HG03066 (cell line): ENCODE results near the gene GPC2.
"Not testable (repeated sequence)": the region's sequence is repeated elsewhere in the genome, so short reads cannot be mapped to it uniquely, and the experiment has no call there.

Experiments used
- ATAC-seq: cut with Tn5 transposase; IDR thresholded peaks from one replicate; pipeline ENCODE4 v1.9.1; 2021; ENCODE audit warnings: low read depth; ENCODE audit not compliant: unreplicated experiment

Gene GPC2

DNA sequence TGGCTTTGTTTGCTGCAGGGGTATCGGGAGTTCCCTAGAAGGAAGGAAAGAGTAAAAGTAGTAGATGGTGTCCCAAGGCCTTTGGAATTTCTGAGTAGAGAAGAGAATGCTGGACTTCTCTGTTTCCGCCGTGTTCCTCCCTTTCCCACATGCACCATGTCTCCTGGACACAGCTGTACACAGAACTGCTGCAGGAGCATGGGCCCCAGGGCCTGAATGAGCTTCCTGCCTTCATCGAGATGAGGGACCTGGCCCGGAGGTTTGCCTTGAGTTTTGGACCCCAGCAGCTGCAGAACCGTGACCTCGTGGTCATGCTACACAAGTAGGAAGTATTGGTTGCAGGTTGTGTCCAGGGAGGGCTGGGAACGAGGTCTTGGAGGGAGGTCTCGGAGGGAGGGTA, 27.3 kb upstream of the GPC2 start:
- ATAC-seq: no peak

GRCh38 chr7:100200693-100201092, 23.5 kb upstream of the GPC2 start:
- ATAC-seq: no peak

DNA sequence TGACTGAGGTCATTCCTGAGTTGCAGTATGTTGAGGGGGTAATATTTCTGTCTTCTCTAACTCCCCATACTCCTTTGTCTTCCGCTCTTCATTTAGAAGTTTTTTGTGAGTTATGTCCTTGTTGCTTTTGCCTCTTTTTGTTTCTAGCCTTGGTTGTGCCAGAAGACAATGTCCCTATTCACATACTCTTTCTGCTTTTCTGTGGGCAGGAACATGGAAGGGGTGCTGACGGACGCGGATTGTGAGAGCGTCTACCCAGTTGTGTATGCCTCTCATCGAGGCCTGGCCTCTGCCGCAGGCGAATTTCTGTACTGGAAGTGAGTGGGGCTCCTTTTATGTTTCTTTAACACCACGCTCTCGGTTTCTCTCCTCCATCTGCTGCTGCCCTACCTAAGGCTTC, 21.1 kb upstream of the GPC2 start:
- ATAC-seq: no peak

DNA sequence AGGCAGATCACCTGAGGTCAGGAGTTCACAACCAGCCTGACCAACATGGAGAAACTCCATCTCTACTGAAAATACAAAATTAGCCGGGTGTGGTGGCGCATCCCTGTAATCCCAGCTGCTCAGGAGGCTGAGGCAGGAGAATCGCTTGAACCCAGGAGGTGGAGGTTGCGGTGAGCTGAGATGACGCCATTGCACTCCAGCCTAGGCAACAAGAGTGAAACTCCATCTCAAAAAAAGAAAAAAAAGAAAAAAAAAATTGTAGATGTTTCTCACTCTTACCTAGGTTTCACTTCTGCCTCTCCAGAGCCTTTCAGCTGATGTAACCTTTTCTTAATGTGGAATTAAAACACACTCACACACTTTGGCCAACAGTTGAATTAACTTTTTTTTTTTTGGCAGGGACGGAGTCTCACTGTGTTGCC, 18.7 kb upstream of the GPC2 start:
- ATAC-seq: not testable (repeated sequence)

- ATAC-seq: no peak
These were observed 18.0 kb upstream of the GPC2 start for GRCh38 chr7:100195222-100195621.

GRCh38 chr7:100192969-100193368, 15.8 kb upstream of the GPC2 start:
- no peak for ATAC-seq

- ATAC-seq: not testable (repeated sequence)
These were observed 15.2 kb upstream of the GPC2 start for GRCh38 chr7:100192281-100192862.

- ATAC-seq: no peak
These were observed 14.6 kb upstream of the GPC2 start for GRCh38 chr7:100191775-100192174.

- no peak for ATAC-seq
These were observed 13.0 kb upstream of the GPC2 start for GRCh38 chr7:100190048-100190711.

- ATAC-seq: no peak
These were observed 11.9 kb upstream of the GPC2 start for GRCh38 chr7:100189061-100189460.

GRCh38 chr7:100185726-100186125, 8.5 kb upstream of the GPC2 start:
- ATAC-seq: no peak

GRCh38 chr7:100183090-100183489, 5.9 kb upstream of the GPC2 start:
- ATAC-seq: not testable (repeated sequence)

GRCh38 chr7:100182616-100183015, 5.4 kb upstream of the GPC2 start:
- ATAC-seq: not testable (repeated sequence)

GRCh38 chr7:100180084-100180483, 2.9 kb upstream of the GPC2 start:
- ATAC-seq: not testable (repeated sequence)

GRCh38 chr7:100176096-100177044, 811 bp downstream of the GPC2 start:
- no peak for ATAC-seq

DNA sequence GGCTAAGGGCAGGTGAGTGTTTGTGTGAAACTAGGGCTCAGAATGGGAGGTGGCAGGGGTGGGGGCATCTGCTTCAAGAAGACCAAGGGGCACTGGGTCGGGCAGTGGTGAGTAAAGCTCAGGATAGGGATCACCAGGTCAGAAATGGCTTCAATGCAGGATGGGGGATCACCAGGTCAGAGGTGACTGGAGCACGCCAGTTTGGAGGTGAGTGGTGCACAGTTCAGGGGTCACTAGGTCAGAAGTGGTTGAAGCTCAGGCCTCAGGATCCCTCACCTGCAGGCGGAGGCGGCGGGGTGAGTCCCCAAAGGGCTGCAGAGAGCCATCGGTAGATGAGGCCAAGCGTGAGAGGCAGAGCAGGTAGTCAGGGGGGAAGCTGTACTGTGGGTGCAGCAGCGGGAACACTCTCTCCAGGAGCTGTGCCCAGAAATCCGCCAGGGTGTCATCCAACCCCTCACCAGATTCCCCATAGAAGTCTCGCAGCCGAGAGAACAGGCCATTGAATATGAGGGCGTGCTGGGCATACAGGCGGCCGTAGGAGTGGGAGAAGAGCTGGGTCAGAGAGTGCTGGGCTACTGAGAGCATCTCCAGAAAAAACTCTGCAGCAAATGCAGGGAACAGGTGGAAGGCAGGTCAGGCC, 1.8 kb downstream of the GPC2 start:
- no peak for ATAC-seq

DNA sequence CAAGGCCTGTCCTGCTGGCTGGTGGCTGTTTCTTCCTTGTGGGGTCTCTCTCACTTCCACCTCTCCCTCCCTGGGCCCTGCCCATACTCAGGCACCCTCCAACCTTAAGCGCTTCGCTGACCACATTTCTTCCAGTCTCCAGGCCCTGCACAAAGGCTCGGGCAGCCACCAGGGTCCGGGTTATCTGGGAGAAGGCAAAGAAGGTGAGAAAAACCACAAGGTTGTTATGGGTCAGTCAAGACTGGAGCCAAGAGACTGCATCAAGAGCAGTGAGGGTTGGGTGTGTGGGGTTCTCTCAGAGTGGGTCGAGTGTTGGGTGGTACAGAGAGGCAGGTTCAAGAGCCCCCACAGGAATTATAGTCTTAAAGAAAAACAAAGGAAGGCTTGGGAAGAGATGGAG, 2.6 kb downstream of the GPC2 start:
- ATAC-seq: no peak

GRCh38 chr7:100173806-100174495, 3.2 kb downstream of the GPC2 start:
- no peak for ATAC-seq

DNA sequence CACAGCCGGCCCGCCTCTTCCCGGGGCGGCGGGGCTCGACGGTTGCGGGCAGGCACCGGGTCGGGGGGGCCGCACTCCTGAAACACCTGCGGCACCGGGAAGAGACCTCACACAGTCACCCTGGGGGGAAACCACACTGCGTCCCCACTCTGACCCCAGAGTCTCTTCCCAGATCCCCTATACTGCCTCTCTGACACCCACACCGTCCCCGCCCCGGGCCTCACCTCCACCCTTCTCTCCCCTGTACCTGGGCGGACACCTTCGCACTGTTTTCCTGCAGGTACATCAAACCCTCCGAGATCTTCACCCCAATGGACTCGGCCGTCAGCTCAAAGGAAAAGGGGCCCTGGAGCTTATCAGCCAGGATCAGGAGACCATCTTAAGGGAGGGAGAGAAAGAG, 5.3 kb downstream of the GPC2 start:
- ATAC-seq: no peak

DNA sequence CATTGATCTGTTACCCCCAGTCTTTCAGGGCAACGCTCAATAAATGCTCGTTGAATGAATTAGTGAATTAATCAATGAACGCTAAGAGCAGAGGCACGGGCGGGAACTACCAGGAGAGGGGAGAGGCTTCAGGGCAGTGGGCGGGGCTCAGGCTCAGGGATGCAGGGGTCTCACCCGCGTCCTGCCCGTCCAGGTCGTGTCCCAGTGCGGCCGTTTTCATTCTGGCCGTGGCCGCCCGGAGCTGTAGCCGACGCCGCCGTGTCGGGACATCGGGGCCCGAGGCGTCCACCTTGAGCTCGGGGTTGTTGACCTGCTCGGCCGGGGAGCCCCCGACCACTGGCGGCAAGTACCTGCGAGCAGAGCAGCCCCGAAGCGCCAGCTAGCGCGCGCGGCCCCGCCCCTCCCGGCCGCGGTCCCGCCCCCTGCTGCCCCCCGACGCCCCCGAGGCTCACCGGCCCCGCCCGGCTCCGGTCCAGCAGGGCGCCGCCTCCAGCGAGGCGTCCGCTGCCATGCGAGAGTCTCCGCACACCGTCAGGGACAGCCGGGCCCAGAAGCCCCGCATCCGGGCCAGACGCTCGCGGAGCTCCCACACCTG, 6.0 kb downstream of the GPC2 start:
- no peak for ATAC-seq
